A673 (cell line): ENCODE data around the gene SHISAL2A. TPM values are rescaled to one million over a fixed set of nuclear protein-coding genes. Genes with fewer than 3 reads are reported as not detected.

ENCODE experiments used
- BruUV-seq: library from RNA; stranded (reverse); fragments of 400-500 nt; replicated peaks from 2 replicates; lab custom pipeline; 2021; lab: Mats Ljungman, UMichigan
- CTCF ChIA-PET: fragments of 300-600 bp; sonication (Branson Sonifier 250); formaldehyde crosslinking; loops from one replicate; lab custom pipeline; 2022; ENCODE audit warnings: antibody characterized with exemption; lab: Charles Lee
- POLR2A ChIA-PET: fragments of 300-600 bp; sonication (Branson Sonifier 250); formaldehyde crosslinking; loops from one replicate; lab custom pipeline; 2022; ENCODE audit warnings: antibody characterized with exemption; ENCODE audit not compliant: low non-redundant PET; lab: Charles Lee
- DNase-seq: peaks from one replicate; pipeline ENCODE4 v3.0.0-alpha.2; 2015; ENCODE audit warnings: low spot score
- H3K27ac ChIP-seq: fragments of 200-600 bp; sonication (generic); 2 replicates; pipeline ENCODE4 v1.5.1; 2016; ENCODE audit warnings: mixed run types, low read depth, mild to moderate bottlenecking, mixed read lengths, antibody characterized with exemption, low read length; ENCODE audit not compliant: poor library complexity, severe bottlenecking
- H3K27me3 ChIP-seq: fragments of 200-600 bp; sonication (generic); replicated peaks from 2 replicates; pipeline ENCODE4 v1.6.1; 2017; ENCODE audit warnings: mixed run types, low read depth, mild to moderate bottlenecking, mixed read lengths, antibody characterized with exemption, low read length; ENCODE audit not compliant: insufficient read depth, poor library complexity
- H3K36me3 ChIP-seq: fragments of 200-600 bp; sonication (generic); 2 replicates; pipeline ENCODE4 v1.6.1; 2016; ENCODE audit warnings: mixed run types, mild to moderate bottlenecking, mixed read lengths, antibody characterized with exemption, low read length; ENCODE audit not compliant: insufficient read depth, poor library complexity, severe bottlenecking
- H3K4me1 ChIP-seq: fragments of 200-600 bp; sonication (generic); 2 replicates; pipeline ENCODE4 v1.6.1; 2017; ENCODE audit warnings: mixed run types, mild to moderate bottlenecking, mixed read lengths, antibody characterized with exemption, low read length; ENCODE audit not compliant: insufficient read depth, poor library complexity, severe bottlenecking
- H3K4me3 ChIP-seq: fragments of 200-600 bp; sonication (generic); 2 replicates; pipeline ENCODE4 v1.5.1; 2016; ENCODE audit warnings: low read depth, mixed run types, mild to moderate bottlenecking, mixed read lengths, low read length; ENCODE audit not compliant: poor library complexity, severe bottlenecking
- H3K9me3 ChIP-seq: fragments of 200-600 bp; sonication (generic); 2 replicates; pipeline ENCODE4 v1.6.1; 2016; ENCODE audit warnings: mixed run types, low read depth, mild to moderate bottlenecking, mixed read lengths, antibody characterized with exemption, low read length; ENCODE audit not compliant: poor library complexity, severe bottlenecking
- CTCF ChIP-seq: fragments of 300-800, 200-600 bp; sonication (generic); conservative IDR thresholded peaks from 2 replicates; pipeline ENCODE4 v1.5.1; 2017; ENCODE audit warnings: low read depth, mild to moderate bottlenecking, antibody characterized with exemption, low read length, moderate library complexity, mixed read lengths
- EZH2 ChIP-seq: fragments of 200-600 bp; sonication (generic); IDR thresholded peaks from 2 replicates; pipeline ENCODE4 v1.6.1; 2017; ENCODE audit warnings: borderline replicate concordance, low read depth, mild to moderate bottlenecking, mixed read lengths, antibody characterized with exemption, low read length; ENCODE audit not compliant: poor library complexity, severe bottlenecking
- intact Hi-C: fragments of 100-400 bp; cut with micrococcal nuclease; formaldehyde crosslinking; loops from one replicate; pipeline ENCODE4 v1.10.0; 2022; ENCODE audit not compliant: unreplicated experiment
- total RNA-seq: library from RNA; stranded (reverse); gene quantifications from 2 replicates; pipeline ENCODE4 v1.2.3, GENCODE V29; 2021

SHISAL2A gene
- total RNA-seq, 1 experiment from 2014 or later = not detected

GRCh38 chr1:52634111-52634510 lies 1.1 kb downstream of the SHISAL2A start:
- DNase-seq = no peak
- TF ChIP-seq EZH2 (no peak), CTCF (no peak)
- BruUV-seq = no TSS peak
- Histone ChIP-seq H3K9me3 (no peaks in the 10 kb centered on the region), H3K36me3 (no peaks in the 10 kb centered on the region), H3K27me3 (peaks cover 21% of the 10 kb centered on the region), H3K4me3 (no peak overlapping the region), H3K4me1 (no peaks in the 10 kb centered on the region), H3K27ac (no peak overlapping the region)
- intact Hi-C loops = no loop called here
- POLR2A ChIA-PET = no interaction called here
- CTCF ChIA-PET = no interaction called here

- BruUV-seq = no TSS peak
- no peak overlapping the region for H3K4me3 ChIP-seq
- H3K27me3 ChIP-seq = peaks cover 21% of the 10 kb centered on the region
- no peaks in the 10 kb centered on the region for H3K36me3 ChIP-seq
- intact Hi-C loops = no loop called here
- ChIA-PET CTCF (no interaction called here), POLR2A (no interaction called here)
- H3K9me3 ChIP-seq = no peaks in the 10 kb centered on the region
- no peak overlapping the region for H3K27ac ChIP-seq
- DNase-seq = no peak
- TF ChIP-seq CTCF (no peak), EZH2 (no peak)
- no peaks in the 10 kb centered on the region for H3K4me1 ChIP-seq
Measured at GRCh38 chr1:52635321-52636089, 2.5 kb downstream of the SHISAL2A start.

- CTCF ChIA-PET = no interaction called here
- BruUV-seq = no TSS peak
- H3K27me3 ChIP-seq = peaks cover 21% of the 10 kb centered on the region
- POLR2A ChIA-PET = no interaction called here
- H3K27ac ChIP-seq = no peak overlapping the region
- intact Hi-C loops = no loop called here
- no peak overlapping the region for H3K4me3 ChIP-seq
- no peaks in the 10 kb centered on the region for H3K9me3 ChIP-seq
- no peak for DNase-seq
- no peaks in the 10 kb centered on the region for H3K36me3 ChIP-seq
- no peaks in the 10 kb centered on the region for H3K4me1 ChIP-seq
- TF ChIP-seq CTCF (no peak), EZH2 (no peak)
Measured at GRCh38 chr1:52636721-52637695, 4.0 kb downstream of the SHISAL2A start.
